Measurements from ENCODE around the gene CAMK2D.

The CAMK2D gene

DNA sequence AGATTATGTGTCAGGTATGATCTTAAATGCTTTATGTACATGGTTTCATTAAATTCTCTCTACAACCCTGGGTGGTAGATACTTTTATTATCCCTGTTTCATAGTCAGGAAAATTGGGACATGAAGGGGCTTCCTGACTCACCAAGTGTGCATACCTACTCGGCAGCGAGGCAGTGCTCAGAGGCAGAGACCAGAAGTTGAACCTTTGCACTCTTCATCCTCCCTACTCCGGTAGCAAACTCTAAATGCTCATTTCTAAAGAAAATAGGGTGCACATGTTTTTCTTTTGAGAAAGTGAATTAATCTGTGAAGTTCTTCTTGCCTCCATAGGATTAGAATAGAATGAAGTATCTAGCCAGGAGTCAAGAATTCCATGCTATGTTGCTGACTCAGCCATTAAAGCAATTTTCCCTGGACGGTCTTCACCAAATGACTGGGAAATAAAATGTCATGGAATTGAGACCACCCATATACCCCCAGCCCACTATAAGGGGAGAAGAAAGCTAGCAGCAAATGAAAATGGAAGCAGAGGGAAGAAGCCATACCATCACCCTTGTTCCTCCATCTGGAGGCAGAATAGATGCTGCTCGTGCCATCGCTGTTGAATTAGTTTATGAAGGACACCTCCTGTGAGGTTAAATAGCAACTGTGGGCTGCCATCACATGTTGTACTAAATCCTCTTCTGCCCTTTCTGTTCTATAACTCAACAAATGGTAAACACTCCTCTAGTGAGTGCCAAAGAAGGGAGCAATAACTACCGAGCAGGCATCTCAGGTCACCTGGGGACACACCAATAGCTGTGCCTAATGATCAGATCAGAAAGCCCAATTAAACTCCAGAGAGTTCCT is 355.4 kb downstream of the CAMK2D start:
- Histone ChIP-seq H3K4me3 (ENCODE audit: low read depth in 1 of 2, low read length in 2 of 2) (no peak overlapping the region), H3K36me3 (ENCODE audit: control insufficient read depth in 1 of 2, insufficient read depth in 2 of 2, low read length in 2 of 2) (no peaks in the 10 kb centered on the region), H3K27ac (ENCODE audit: low read length) (no peak overlapping the region), H3K27me3 (ENCODE audit: low read depth, low read length) (no peaks in the 10 kb centered on the region), H3K9me3 (ENCODE audit: control insufficient read depth in 1 of 2, low read length in 2 of 2) (no peaks in the 10 kb centered on the region), H3K4me1 (ENCODE audit: control insufficient read depth in 1 of 2, insufficient read depth in 2 of 2, low read length in 2 of 2) (no peaks in the 10 kb centered on the region)

DNA sequence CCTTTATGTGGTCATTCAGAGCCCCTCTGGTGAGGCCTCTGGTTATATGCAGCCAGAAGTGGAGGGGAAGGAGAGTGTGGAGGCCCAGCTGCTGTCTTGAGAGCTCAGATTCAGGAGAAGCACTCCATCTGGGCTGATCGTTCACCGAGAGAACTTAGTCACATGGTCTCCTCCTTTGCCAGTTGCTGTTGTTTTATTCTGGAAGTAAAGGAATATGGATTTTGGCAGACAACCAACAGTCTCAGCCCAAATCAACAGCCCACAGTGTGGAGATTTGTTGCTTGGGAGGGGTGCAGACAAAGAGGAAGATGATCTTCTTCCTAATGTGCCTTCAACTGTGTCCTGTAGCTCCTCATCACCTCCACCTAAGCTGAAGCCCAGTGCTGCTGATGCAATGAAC is 356.7 kb downstream of the CAMK2D start:
- no peaks in the 10 kb centered on the region for H3K27me3 ChIP-seq (ENCODE audit: low read depth, low read length)
- H3K4me1 ChIP-seq (ENCODE audit: control insufficient read depth in 1 of 2, insufficient read depth in 2 of 2, low read length in 2 of 2), result no peaks in the 10 kb centered on the region
- H3K9me3 ChIP-seq (ENCODE audit: control insufficient read depth in 1 of 2, low read length in 2 of 2), result no peaks in the 10 kb centered on the region
- no peaks in the 10 kb centered on the region for H3K36me3 ChIP-seq (ENCODE audit: control insufficient read depth in 1 of 2, insufficient read depth in 2 of 2, low read length in 2 of 2)
- H3K27ac ChIP-seq (ENCODE audit: low read length), result no peak overlapping the region
- no peak overlapping the region for H3K4me3 ChIP-seq (ENCODE audit: low read depth in 1 of 2, low read length in 2 of 2)

DNA sequence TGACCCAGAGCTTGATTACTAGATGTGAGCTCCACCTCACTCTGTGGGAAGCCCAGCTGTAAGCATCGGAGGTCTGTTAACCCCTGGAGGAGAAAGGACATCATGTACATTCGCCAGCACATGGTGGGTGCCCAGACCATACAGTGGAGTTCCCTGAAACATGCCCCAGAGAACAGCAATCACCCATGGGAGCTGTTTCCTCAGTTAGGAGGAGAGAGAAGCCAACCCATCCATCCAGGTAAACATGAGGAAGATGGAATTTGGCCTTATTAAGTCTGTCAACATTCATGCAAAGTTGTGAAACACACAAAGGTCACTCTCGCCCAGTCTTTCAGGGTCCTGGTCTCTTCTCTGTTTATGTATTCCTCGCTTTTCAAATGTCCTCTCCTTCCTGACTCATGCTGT is 357.4 kb downstream of the CAMK2D start:
- no peaks in the 10 kb centered on the region for H3K36me3 ChIP-seq (ENCODE audit: control insufficient read depth in 1 of 2, insufficient read depth in 2 of 2, low read length in 2 of 2)
- no peaks in the 10 kb centered on the region for H3K27me3 ChIP-seq (ENCODE audit: low read depth, low read length)
- no peaks in the 10 kb centered on the region for H3K9me3 ChIP-seq (ENCODE audit: control insufficient read depth in 1 of 2, low read length in 2 of 2)
- no peaks in the 10 kb centered on the region for H3K4me1 ChIP-seq (ENCODE audit: control insufficient read depth in 1 of 2, insufficient read depth in 2 of 2, low read length in 2 of 2)
- no peak overlapping the region for H3K27ac ChIP-seq (ENCODE audit: low read length)
- H3K4me3 ChIP-seq (ENCODE audit: low read depth in 1 of 2, low read length in 2 of 2), result no peak overlapping the region
